ENCODE results near the gene ABCG4. TPM values are rescaled to one million over a fixed set of nuclear protein-coding genes. Genes with fewer than 3 reads are reported as not detected.
"Not testable (repeated sequence)": the region's sequence is repeated elsewhere in the genome, so short reads cannot be mapped to it uniquely, and the experiment has no call there.

ABCG4 gene
- total RNA-seq (2014; rRNA removed; shearing (Covaris generic)): 0.08 TPM in 1 of 2 replicates, not detected in the other

GRCh38 chr11:119149018-119149785, at the start of gene ABCG4:
Gene ABCG4, plus strand, starts transcription at chr11:119149052. Its CDS starts 914 bp downstream, at chr11:119149966.
- Histone ChIP-seq H3K36me3 (no peaks in the 10 kb centered on the region), H3K27me3 (peaks cover 13% of the 10 kb centered on the region; the same call in 1 of the 2 replicates), H3K4me1 (no peaks in the 10 kb centered on the region; the same call in 1 of the 2 replicates), H3K4me3 (peak within 1 kb of the TSS; percentile 60), H3K27ac (no peak within 1 kb of the TSS), H3K9me3 (replicated peaks) (no peaks in the 10 kb centered on the region)
- DNase-seq: peak; percentile 30 to 37

- no peak for DNase-seq
- no peaks in the 10 kb centered on the region for H3K27me3 ChIP-seq
Observed at GRCh38 chr11:119099711-119100110, 49.1 kb upstream of the ABCG4 start.

DNA sequence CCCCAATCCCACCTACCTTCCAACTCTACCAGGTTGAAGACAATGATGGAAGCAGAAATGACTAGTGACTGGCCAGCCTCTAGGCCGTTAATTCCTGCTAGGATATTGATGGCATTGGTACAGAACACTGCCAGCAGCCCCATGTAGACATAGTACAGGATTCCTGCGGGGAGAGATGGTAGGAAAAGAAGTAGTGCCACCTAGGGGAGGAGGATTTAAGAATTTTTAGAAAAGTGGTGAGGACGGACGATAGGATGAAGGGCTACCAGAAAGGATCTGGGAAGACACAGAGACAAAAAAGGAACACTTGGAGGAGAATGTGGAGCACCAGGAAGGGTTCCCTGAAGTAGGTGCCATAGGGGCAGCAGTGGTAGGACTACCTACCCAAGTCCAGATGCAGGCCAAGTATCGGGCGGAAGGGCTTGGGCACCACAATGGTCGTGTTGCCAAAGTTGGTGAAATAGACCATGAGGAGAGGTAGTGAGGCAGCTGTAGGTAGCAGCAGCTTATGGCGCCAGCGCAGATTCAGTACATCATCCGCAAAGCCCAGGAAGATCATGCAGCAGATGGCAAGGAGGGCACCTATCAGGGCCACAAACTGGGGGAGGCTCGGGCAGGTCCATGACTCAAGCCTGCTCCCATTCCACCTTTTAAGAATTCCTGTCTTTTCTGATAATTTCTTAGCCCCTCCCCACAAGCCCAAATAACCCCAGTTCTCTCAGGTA, 48.4 kb upstream of the ABCG4 start:
- Histone ChIP-seq H3K9me3 (replicated peaks) (no peaks in the 10 kb centered on the region), H3K4me1 (no peaks in the 10 kb centered on the region; the same call in 1 of the 2 replicates), H3K4me3 (peak overlapping the region; percentile 90), H3K36me3 (no peaks in the 10 kb centered on the region), H3K27me3 (no peaks in the 10 kb centered on the region), H3K27ac (no peak overlapping the region)
- DNase-seq: peak in 1 of 2 experiments; percentile 23

More at GRCh38 chr11:119099711-119100110, 49.1 kb upstream of the ABCG4 start:
- Histone ChIP-seq H3K9me3 (replicated peaks) (no peaks in the 10 kb centered on the region), H3K36me3 (no peaks in the 10 kb centered on the region), H3K27ac (no peak overlapping the region), H3K4me1 (no peaks in the 10 kb centered on the region; the same call in 1 of the 2 replicates), H3K4me3 (no peak overlapping the region)

- no peaks in the 10 kb centered on the region for H3K27me3 ChIP-seq
- peaks cover 1% of the 10 kb centered on the region for H3K4me1 ChIP-seq
- peak overlapping the region; percentile 90 for H3K4me3 ChIP-seq
- peak overlapping the region; percentile 96 for H3K27ac ChIP-seq
- H3K9me3 ChIP-seq (replicated peaks): no peaks in the 10 kb centered on the region
- DNase-seq: peak in 1 of 2 experiments; percentile 26
- no peaks in the 10 kb centered on the region for H3K36me3 ChIP-seq
Observed at GRCh38 chr11:119100994-119101758, 47.7 kb upstream of the ABCG4 start.

DNA sequence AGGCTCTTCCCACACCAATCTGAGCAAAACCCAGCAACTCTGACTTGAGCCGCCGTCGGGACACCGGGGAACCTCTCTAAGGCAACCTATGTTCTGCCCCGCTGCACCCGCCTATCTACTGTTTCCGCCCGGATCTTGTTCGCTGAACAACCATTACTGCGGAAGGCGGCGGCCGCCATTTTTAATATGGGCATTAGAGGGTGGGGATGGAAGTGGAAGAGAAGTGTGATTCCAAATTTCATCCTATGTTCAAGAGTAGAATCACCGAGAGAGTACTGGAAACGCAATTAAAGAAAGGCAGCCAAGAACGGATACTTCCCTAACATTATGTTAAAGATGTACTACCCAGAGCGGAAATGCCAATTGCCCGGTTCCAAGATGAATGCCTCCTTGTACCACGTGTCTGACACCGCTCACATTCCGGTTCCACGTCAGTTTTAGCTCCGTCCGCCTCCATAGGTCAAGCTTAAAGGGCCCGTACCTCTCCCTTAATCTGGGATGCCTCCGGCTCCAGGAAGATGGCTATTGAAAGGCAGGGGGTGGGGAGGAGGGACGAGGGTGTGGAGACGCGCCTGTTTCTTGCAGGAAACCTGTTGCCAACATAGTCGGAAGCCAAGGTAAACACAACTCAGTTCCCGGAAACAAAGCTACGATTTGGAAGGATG, 47.0 kb upstream of the ABCG4 start, which contains the start of gene DPAGT1:
DPAGT1 (minus strand) TSS at position 95 of the 665 bp plus-strand sequence. CDS start 198 bp downstream, outside the sequence.
- Histone ChIP-seq H3K27me3 (no peaks in the 10 kb centered on the region), H3K9me3 (replicated peaks) (no peaks in the 10 kb centered on the region), H3K4me1 (peaks cover 8% of the 10 kb centered on the region), H3K4me3 (peak within 1 kb of the TSS; percentile 90), H3K36me3 (no peaks in the 10 kb centered on the region), H3K27ac (peak within 1 kb of the TSS; percentile 96)
- peak; percentile 91 to 94 for DNase-seq

- peak overlapping the region; percentile 90 for H3K4me3 ChIP-seq
- not testable (repeated sequence) for H3K4me1 ChIP-seq; DNase-seq; H3K27ac ChIP-seq; H3K36me3 ChIP-seq; H3K9me3 ChIP-seq (replicated peaks); H3K27me3 ChIP-seq
Observed at GRCh38 chr11:119103161-119103664, 45.6 kb upstream of the ABCG4 start.

GRCh38 chr11:119103793-119104192, 45.1 kb upstream of the ABCG4 start:
- Histone ChIP-seq H3K4me1 (peaks cover 8% of the 10 kb centered on the region), H3K36me3 (no peaks in the 10 kb centered on the region), H3K27ac (no peak overlapping the region), H3K9me3 (replicated peaks) (no peaks in the 10 kb centered on the region), H3K4me3 (no peak overlapping the region), H3K27me3 (no peaks in the 10 kb centered on the region)
- no peak for DNase-seq

DNA sequence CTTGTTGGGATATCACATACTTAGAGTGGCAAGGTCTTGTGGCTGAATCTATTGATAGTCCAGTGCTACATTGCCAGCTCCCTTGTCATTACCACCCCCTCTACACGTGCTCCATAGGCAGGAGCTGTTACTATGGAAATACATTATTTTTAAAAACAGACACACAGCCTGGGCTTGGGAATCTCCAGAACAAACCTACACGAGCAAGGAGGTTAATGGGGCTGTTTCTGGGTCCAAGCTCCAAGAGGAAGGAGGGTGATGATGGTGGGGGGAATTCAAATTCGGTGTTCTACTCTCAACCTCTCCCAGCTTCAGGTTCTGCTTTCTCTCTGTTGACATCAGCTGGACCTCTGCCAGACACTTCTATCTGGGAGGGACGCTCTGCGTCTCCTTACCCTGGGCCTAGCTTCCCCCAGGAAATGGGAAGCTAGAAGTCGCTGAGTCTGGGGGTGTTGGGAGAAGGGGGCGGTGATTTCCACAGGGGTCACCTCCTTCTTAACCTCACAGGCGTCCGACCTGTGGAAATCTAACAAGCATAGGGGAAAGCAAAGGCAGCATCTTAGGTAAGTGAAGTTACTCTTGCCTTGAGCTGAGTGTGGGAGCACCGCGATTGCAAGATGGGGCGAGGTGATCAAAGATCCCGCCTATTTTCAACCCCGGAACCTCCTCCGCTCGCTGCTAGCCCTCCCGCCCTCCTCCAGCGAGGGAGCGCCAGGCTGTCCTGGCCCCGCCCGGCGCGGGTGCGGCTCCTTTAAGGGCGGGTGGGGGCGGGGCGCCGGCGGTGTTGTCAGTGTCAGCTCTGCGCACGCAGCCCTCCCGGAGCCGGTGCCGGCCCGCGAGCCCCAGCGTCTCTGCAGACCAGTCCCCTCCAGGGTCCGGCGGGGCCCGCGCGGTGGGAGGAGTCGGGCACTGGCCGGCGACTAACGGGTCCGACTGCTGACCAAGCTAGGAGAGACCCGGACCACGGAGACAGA, 42.0 kb upstream of the ABCG4 start, which contains the start of gene C2CD2L:
C2CD2L (plus strand) TSS at position 781 of the 974 bp plus-strand sequence. CDS start 398 bp downstream, outside the sequence.
- Histone ChIP-seq H3K9me3 (replicated peaks) (no peaks in the 10 kb centered on the region), H3K27me3 (no peaks in the 10 kb centered on the region), H3K36me3 (no peaks in the 10 kb centered on the region), H3K4me3 (peak within 1 kb of the TSS; percentile 91), H3K27ac (peak within 1 kb of the TSS; percentile 58), H3K4me1 (peaks cover 8% of the 10 kb centered on the region)
- peak; percentile 76 to 86 for DNase-seq

- Histone ChIP-seq H3K36me3 (no peaks in the 10 kb centered on the region), H3K9me3 (replicated peaks) (no peaks in the 10 kb centered on the region), H3K4me3 (peak overlapping the region; percentile 91), H3K4me1 (peaks cover 8% of the 10 kb centered on the region), H3K27me3 (no peaks in the 10 kb centered on the region), H3K27ac (no peak overlapping the region)
- peak in 1 of 2 experiments; percentile 16 for DNase-seq
Observed at GRCh38 chr11:119107538-119108145, 41.2 kb upstream of the ABCG4 start.

- peaks cover 8% of the 10 kb centered on the region for H3K4me1 ChIP-seq
- H3K27me3 ChIP-seq: no peaks in the 10 kb centered on the region
- H3K9me3 ChIP-seq (replicated peaks): no peaks in the 10 kb centered on the region
- H3K27ac ChIP-seq: no peak overlapping the region
- peak overlapping the region; percentile 91 for H3K4me3 ChIP-seq
- DNase-seq: peak; percentile 66 to 70
- no peaks in the 10 kb centered on the region for H3K36me3 ChIP-seq
Observed at GRCh38 chr11:119108146-119108856, 40.6 kb upstream of the ABCG4 start.

GRCh38 chr11:119108857-119109221, 40.0 kb upstream of the ABCG4 start:
- Histone ChIP-seq H3K27ac (no peak overlapping the region), H3K9me3 (replicated peaks) (no peaks in the 10 kb centered on the region), H3K36me3 (no peaks in the 10 kb centered on the region), H3K4me3 (peak overlapping the region; percentile 91; the same call in 1 of the 2 replicates), H3K27me3 (no peaks in the 10 kb centered on the region), H3K4me1 (peaks cover 8% of the 10 kb centered on the region)
- DNase-seq: no peak

- no peaks in the 10 kb centered on the region for H3K36me3 ChIP-seq
- no peak for DNase-seq
- no peaks in the 10 kb centered on the region for H3K9me3 ChIP-seq (replicated peaks)
- H3K27ac ChIP-seq: no peak overlapping the region
- H3K4me3 ChIP-seq: no peak overlapping the region
- peaks cover 8% of the 10 kb centered on the region for H3K4me1 ChIP-seq
- H3K27me3 ChIP-seq: no peaks in the 10 kb centered on the region
Observed at GRCh38 chr11:119109843-119110242, 39.0 kb upstream of the ABCG4 start.
